Spinal cord (tissue), 10 donors: ENCODE results near the gene FCRLA. TPM values are rescaled to one million over a fixed set of nuclear protein-coding genes. Genes with fewer than 3 reads are reported as not detected.
"Not testable (repeated sequence)": the region's sequence is repeated elsewhere in the genome, so short reads cannot be mapped to it uniquely, and the experiment has no call there.

Experiments used
- DNase-seq, 6 donors: peaks; one replicate each; pipeline versions ENCODE4 v3.0.0 to v3.0.0-alpha.2; 2013 to 2015; ENCODE audit warnings: low spot score in 6 of 6, low read depth in 4 of 6
- H3K27ac ChIP-seq: one replicate; pipeline ENCODE4 v1.5.1; 2013; ENCODE audit warnings: low read depth, low read length, control low read depth
- H3K27me3 ChIP-seq: one replicate; pipeline ENCODE4 v1.6.1; 2013; ENCODE audit warnings: low read length; ENCODE audit not compliant: control insufficient read depth, insufficient read depth
- H3K36me3 ChIP-seq: one replicate; pipeline ENCODE4 v1.6.1; 2013; ENCODE audit warnings: low read length; ENCODE audit not compliant: control insufficient read depth, insufficient read depth
- H3K4me1 ChIP-seq: one replicate; pipeline ENCODE4 v1.6.1; 2013; ENCODE audit warnings: low read length; ENCODE audit not compliant: control insufficient read depth, insufficient read depth
- H3K4me3 ChIP-seq: one replicate; pipeline ENCODE4 v1.5.1; 2013; ENCODE audit warnings: low read depth, low read length, control low read depth
- H3K9me3 ChIP-seq: one replicate; pipeline ENCODE4 v1.6.1; 2013; ENCODE audit warnings: low read length; ENCODE audit not compliant: control insufficient read depth, insufficient read depth
- WGBS: methylation state at CpG from one replicate; pipeline ENCODE4 v1.1.5; 2013; ENCODE audit warnings: missing lambda C conversion rate; ENCODE audit not compliant: insufficient coverage; 5-methylcytosine and 5-hydroxymethylcytosine counted together
- polyA plus RNA-seq, 2 donors: library from polyadenylated mRNA; unstranded; fragments of 120-200 nt; gene quantifications; one replicate each; pipeline ENCODE4 v1.2.1, GENCODE V29; 2013; ENCODE audit not compliant: insufficient read length in 2 of 2
- total RNA-seq, 2 donors: library from RNA; depleted of rRNA in 1 of 2; stranded (reverse); fragments of 120-200 nt in 1 of 2; fragments of >200 nt in 1 of 2; gene quantifications; one replicate each; pipeline versions ENCODE4 v1.2.3 to v1.2.4, GENCODE V29; 2013 to 2014
- donor health status: healthy.

The FCRLA gene
- total and polyA plus RNA-seq, 4 donors = 0.44 to 1.4 (median 0.74) TPM

GRCh38 chr1:161674908-161675307, 32.1 kb upstream of the FCRLA start:
- H3K27me3 ChIP-seq, DNase-seq: not testable (repeated sequence)

GRCh38 chr1:161676441-161676840, 30.6 kb upstream of the FCRLA start:
- H3K27ac ChIP-seq = peak overlapping the region; percentile 65
- H3K9me3 ChIP-seq = no peaks in the 10 kb centered on the region
- no peak overlapping the region for H3K4me3 ChIP-seq
- no peaks in the 10 kb centered on the region for H3K27me3 ChIP-seq
- WGBS = 70% methylated on average over 2 of the region's 2 CpGs
- H3K36me3 ChIP-seq = no peaks in the 10 kb centered on the region
- DNase-seq = peak in 2 of 6 donors; percentile 8 to 34
- H3K4me1 ChIP-seq = peaks cover 16% of the 10 kb centered on the region

More at GRCh38 chr1:161674908-161675307, 32.1 kb upstream of the FCRLA start:
- 89% methylated on average over 1 of the region's 3 CpGs for WGBS
- H3K9me3 ChIP-seq, H3K4me3 ChIP-seq, H3K27ac ChIP-seq, H3K36me3 ChIP-seq: not testable (repeated sequence)
- H3K4me1 ChIP-seq = peaks cover 21% of the 10 kb centered on the region

GRCh38 chr1:161676958-161677689, 29.9 kb upstream of the FCRLA start:
- H3K36me3 ChIP-seq = no peaks in the 10 kb centered on the region
- no peaks in the 10 kb centered on the region for H3K27me3 ChIP-seq
- peaks cover 15% of the 10 kb centered on the region for H3K4me1 ChIP-seq
- WGBS = 71% methylated on average over 3 of the region's 5 CpGs
- H3K27ac ChIP-seq = peak overlapping the region; percentile 65
- peak in 1 of 6 donors; percentile 39 for DNase-seq
- no peak overlapping the region for H3K4me3 ChIP-seq
- no peaks in the 10 kb centered on the region for H3K9me3 ChIP-seq

GRCh38 chr1:161678500-161678899, 28.5 kb upstream of the FCRLA start:
- 86% methylated on average over 1 of the region's 3 CpGs for WGBS
- Histone ChIP-seq H3K27me3 (no peaks in the 10 kb centered on the region), H3K4me1 (peaks cover 15% of the 10 kb centered on the region), H3K9me3 (no peaks in the 10 kb centered on the region), H3K4me3 (no peak overlapping the region), H3K27ac (no peak overlapping the region), H3K36me3 (no peaks in the 10 kb centered on the region)
- DNase-seq = no peak

- no peak overlapping the region for H3K27ac ChIP-seq
- H3K4me3 ChIP-seq = no peak overlapping the region
- H3K36me3 ChIP-seq = no peaks in the 10 kb centered on the region
- no peaks in the 10 kb centered on the region for H3K27me3 ChIP-seq
- H3K9me3 ChIP-seq = no peaks in the 10 kb centered on the region
- WGBS = no CpG with 5 or more reads among the region's 3 CpGs
- peaks cover 4% of the 10 kb centered on the region for H3K4me1 ChIP-seq
- DNase-seq = no peak
Observed at GRCh38 chr1:161681879-161682278, 25.1 kb upstream of the FCRLA start.

- H3K4me1 ChIP-seq = no peaks in the 10 kb centered on the region
- no peaks in the 10 kb centered on the region for H3K9me3 ChIP-seq
- H3K27me3 ChIP-seq = no peaks in the 10 kb centered on the region
- H3K4me3 ChIP-seq = no peak overlapping the region
- WGBS = no CpG with 5 or more reads among the region's 3 CpGs
- H3K27ac ChIP-seq = no peak overlapping the region
- no peaks in the 10 kb centered on the region for H3K36me3 ChIP-seq
- no peak for DNase-seq
Observed at GRCh38 chr1:161688946-161689345, 18.1 kb upstream of the FCRLA start.

GRCh38 chr1:161691846-161692245, 15.2 kb upstream of the FCRLA start:
- no peak overlapping the region for H3K4me3 ChIP-seq
- no peaks in the 10 kb centered on the region for H3K27me3 ChIP-seq
- no peaks in the 10 kb centered on the region for H3K4me1 ChIP-seq
- no peaks in the 10 kb centered on the region for H3K9me3 ChIP-seq
- no peak overlapping the region for H3K27ac ChIP-seq
- H3K36me3 ChIP-seq = no peaks in the 10 kb centered on the region
- no peak for DNase-seq
- WGBS = 87% methylated on average over 3 of the region's 3 CpGs

- not testable (repeated sequence) for H3K9me3 ChIP-seq, H3K27ac ChIP-seq, H3K27me3 ChIP-seq, H3K4me1 ChIP-seq, H3K36me3 ChIP-seq, H3K4me3 ChIP-seq, DNase-seq
- WGBS = 86% methylated on average over 12 of the region's 14 CpGs
Observed at GRCh38 chr1:161693020-161693712, 13.9 kb upstream of the FCRLA start.

GRCh38 chr1:161698302-161698701, 8.7 kb upstream of the FCRLA start:
- not testable (repeated sequence) for H3K9me3 ChIP-seq, H3K4me3 ChIP-seq
- WGBS = no CpG with 5 or more reads among the region's 2 CpGs

GRCh38 chr1:161702250-161702649, 4.8 kb upstream of the FCRLA start:
- Histone ChIP-seq H3K27ac (no peak overlapping the region), H3K4me1 (peaks cover 3% of the 10 kb centered on the region), H3K4me3 (no peak overlapping the region), H3K9me3 (no peaks in the 10 kb centered on the region), H3K27me3 (no peaks in the 10 kb centered on the region), H3K36me3 (no peaks in the 10 kb centered on the region)
- DNase-seq = no peak
- WGBS = 51% methylated on average over 8 of the region's 8 CpGs

More at GRCh38 chr1:161698302-161698701, 8.7 kb upstream of the FCRLA start:
- not testable (repeated sequence) for H3K27ac ChIP-seq, H3K4me1 ChIP-seq, H3K27me3 ChIP-seq, H3K36me3 ChIP-seq, DNase-seq
